Measurements from ENCODE around the gene OGFOD2. TPM values are rescaled to one million over a fixed set of nuclear protein-coding genes. Genes with fewer than 3 reads are reported as not detected.

Gene OGFOD2
- total and polyA plus RNA-seq, 2 of the 13 experiments (the other 11 are each of a cell fraction or from before 2014, with no cell fraction given) = 13.2 to 14.6 TPM

GRCh38 chr12:122974274-122974891 lies 661 bp upstream of the OGFOD2 start (continued):
- TF ChIP-seq AFF4 (CRISPR knock-in tag; IDR thresholded peaks at IDR 0.05) (peak; percentile 80; the same call in 1 of the 2 replicates), HIVEP1 (CRISPR knock-in tag; IDR thresholded peaks at IDR 0.05) (no peak), JDP2 (CRISPR knock-in tag; IDR thresholded peaks at IDR 0.05; ENCODE audit: borderline replicate concordance) (no peak), ZNF160 (CRISPR knock-in tag; IDR thresholded peaks at IDR 0.05) (no peak), ZNF83 (CRISPR knock-in tag; IDR thresholded peaks at IDR 0.05; ENCODE audit: borderline replicate concordance) (no peak), SYNCRIP (IDR thresholded peaks at IDR 0.05; ENCODE audit: insufficient read depth, low read depth, low read length) (no peak), ZNF567 (CRISPR knock-in tag; IDR thresholded peaks at IDR 0.05; ENCODE audit: borderline replicate concordance) (no peak), ZNF329 (CRISPR knock-in tag; IDR thresholded peaks at IDR 0.05; ENCODE audit: low read depth) (no peak; the same call in 1 of the 2 replicates), SRSF9 (IDR thresholded peaks at IDR 0.05; ENCODE audit: borderline replicate concordance, insufficient read depth, low read depth, low read length, poor library complexity, severe bottlenecking) (no peak), GATA4 (IDR thresholded peaks at IDR 0.05; ENCODE audit: borderline replicate concordance, low read depth) (peak; percentile 15; the same call in 1 of the 2 replicates), KLF11 (CRISPR knock-in tag; IDR thresholded peaks at IDR 0.05) (no peak), ZNF546 (CRISPR knock-in tag; conservative IDR thresholded peaks at IDR 0.05) (no peak), MTF1 (CRISPR knock-in tag; IDR thresholded peaks at IDR 0.05) (no peak), SMC3 (IDR thresholded peaks at IDR 0.05; ENCODE audit: low read length) (no peak), ZNF800 (CRISPR knock-in tag; IDR thresholded peaks at IDR 0.05) (0 out of 2 replicates have a peak, but pooled peaks have one; percentile 60), ZMYM3 (CRISPR knock-in tag; IDR thresholded peaks at IDR 0.05) (no peak), ELF3 (CRISPR knock-in tag; IDR thresholded peaks at IDR 0.05) (peak; percentile 15), REPIN1 (CRISPR knock-in tag; IDR thresholded peaks at IDR 0.05; ENCODE audit: borderline replicate concordance, low read depth) (no peak; the same call in 1 of the 2 replicates), TOE1 (CRISPR knock-in tag; IDR thresholded peaks at IDR 0.05) (no peak), BRCA1 (CRISPR knock-in tag; IDR thresholded peaks at IDR 0.05) (no peak), SNRNP70 (IDR thresholded peaks at IDR 0.05; ENCODE audit: low read depth, low read length) (no peak), ZNF547 (CRISPR knock-in tag; IDR thresholded peaks at IDR 0.05) (no peak; the same call in 1 of the 2 replicates)

Measured in HepG2 (cell line).